ENCODE data around the gene LMAN1L.

The LMAN1L gene

GRCh38 chr15:74791667-74792066 is 21.0 kb upstream of the LMAN1L start:
- H3K4me3 ChIP-seq (ENCODE audit: low read length) = no peak overlapping the region
- no peak for DNase-seq (ENCODE audit: low read depth, low spot score)

- no peak overlapping the region for H3K4me3 ChIP-seq (ENCODE audit: low read length)
- DNase-seq (ENCODE audit: low read depth, low spot score) = no peak
These were observed 20.2 kb upstream of the LMAN1L start for GRCh38 chr15:74792227-74793016.

- no peak for DNase-seq (ENCODE audit: low read depth, low spot score)
- H3K4me3 ChIP-seq (ENCODE audit: low read length) = no peak overlapping the region
These were observed 19.3 kb upstream of the LMAN1L start for GRCh38 chr15:74793135-74794028.

- no peak overlapping the region for H3K4me3 ChIP-seq (ENCODE audit: low read length)
- no peak for DNase-seq (ENCODE audit: low read depth, low spot score)
These were observed 18.2 kb upstream of the LMAN1L start for GRCh38 chr15:74794248-74794969.

GRCh38 chr15:74794970-74795349 is 17.7 kb upstream of the LMAN1L start:
- DNase-seq (ENCODE audit: low read depth, low spot score) = no peak
- no peak overlapping the region for H3K4me3 ChIP-seq (ENCODE audit: low read length)

GRCh38 chr15:74795966-74796625 is 16.5 kb upstream of the LMAN1L start:
- H3K4me3 ChIP-seq (ENCODE audit: low read length) = no peak overlapping the region
- DNase-seq (ENCODE audit: low read depth, low spot score) = no peak

- DNase-seq (ENCODE audit: low read depth, low spot score) = no peak
These were observed 14.0 kb upstream of the LMAN1L start for GRCh38 chr15:74798388-74799254.

GRCh38 chr15:74799255-74799855 is 13.3 kb upstream of the LMAN1L start:
- no peak for DNase-seq (ENCODE audit: low read depth, low spot score)
- H3K4me3 ChIP-seq (ENCODE audit: low read length) = no peak overlapping the region

More at GRCh38 chr15:74798388-74799254, 14.0 kb upstream of the LMAN1L start:
- H3K4me3 ChIP-seq (ENCODE audit: low read length) = no peak overlapping the region

- H3K4me3 ChIP-seq (ENCODE audit: low read length) = no peak overlapping the region
- DNase-seq (ENCODE audit: low read depth, low spot score) = no peak
These were observed 12.6 kb upstream of the LMAN1L start for GRCh38 chr15:74799856-74800558.

GRCh38 chr15:74800559-74801094 is 12.0 kb upstream of the LMAN1L start:
- no peak for DNase-seq (ENCODE audit: low read depth, low spot score)
- H3K4me3 ChIP-seq (ENCODE audit: low read length) = no peak overlapping the region

- no peak for DNase-seq (ENCODE audit: low read depth, low spot score)
- no peak overlapping the region for H3K4me3 ChIP-seq (ENCODE audit: low read length)
These were observed 11.2 kb upstream of the LMAN1L start for GRCh38 chr15:74801311-74801997.

GRCh38 chr15:74802290-74802689 is 10.3 kb upstream of the LMAN1L start:
- H3K4me3 ChIP-seq (ENCODE audit: low read length) = no peak overlapping the region
- no peak for DNase-seq (ENCODE audit: low read depth, low spot score)

GRCh38 chr15:74802862-74803447 is 9.7 kb upstream of the LMAN1L start:
- H3K4me3 ChIP-seq (ENCODE audit: low read length) = no peak overlapping the region
- no peak for DNase-seq (ENCODE audit: low read depth, low spot score)

- no peak for DNase-seq (ENCODE audit: low read depth, low spot score)
- no peak overlapping the region for H3K4me3 ChIP-seq (ENCODE audit: low read length)
These were observed 7.7 kb upstream of the LMAN1L start for GRCh38 chr15:74804935-74805334.

GRCh38 chr15:74807282-74807681 is 5.4 kb upstream of the LMAN1L start:
- H3K4me3 ChIP-seq (ENCODE audit: low read length) = no peak overlapping the region
- DNase-seq (ENCODE audit: low read depth, low spot score) = no peak

Data from Jurkat, Clone E6-1 (cell line).